T-helper 2 cell treated with Interferon-gamma antibody and Interleukin-4, amounts not matched to agents 5 μg/mL and 100 μg/mL, for 36 hours (primary cell): ENCODE measurements around the gene KRTAP19-2.
"Not testable (repeated sequence)": the region's sequence is repeated elsewhere in the genome, so short reads cannot be mapped to it uniquely, and the experiment has no call there.

Experiments used
- DNase-seq: peaks from one replicate; pipeline ENCODE4 v3.0.0; 2021; ENCODE audit warnings: low spot score
- H3K27ac Mint-ChIP-seq: one replicate; pipeline ENCODE4 v1.8.0; 2021; ENCODE audit warnings: mild to moderate bottlenecking, mixed read lengths
- H3K27me3 Mint-ChIP-seq: one replicate; pipeline ENCODE4 v1.8.0; 2021; ENCODE audit warnings: low read depth, mixed read lengths
- H3K36me3 Mint-ChIP-seq: one replicate; pipeline ENCODE4 v1.8.0; 2021; ENCODE audit warnings: low read depth, mixed read lengths
- H3K4me1 Mint-ChIP-seq: one replicate; pipeline ENCODE4 v1.8.0; 2021; ENCODE audit warnings: low read depth, mixed read lengths
- H3K4me3 Mint-ChIP-seq: one replicate; pipeline ENCODE4 v1.8.0; 2022; ENCODE audit warnings: mild to moderate bottlenecking, moderate library complexity, mixed read lengths
- H3K9me3 Mint-ChIP-seq: one replicate; pipeline ENCODE4 v1.8.0; 2021; ENCODE audit warnings: mixed read lengths

The KRTAP19-2 gene, protein sequence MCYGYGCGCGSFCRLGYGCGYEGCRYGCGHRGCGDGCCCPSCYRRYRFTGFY

DNA sequence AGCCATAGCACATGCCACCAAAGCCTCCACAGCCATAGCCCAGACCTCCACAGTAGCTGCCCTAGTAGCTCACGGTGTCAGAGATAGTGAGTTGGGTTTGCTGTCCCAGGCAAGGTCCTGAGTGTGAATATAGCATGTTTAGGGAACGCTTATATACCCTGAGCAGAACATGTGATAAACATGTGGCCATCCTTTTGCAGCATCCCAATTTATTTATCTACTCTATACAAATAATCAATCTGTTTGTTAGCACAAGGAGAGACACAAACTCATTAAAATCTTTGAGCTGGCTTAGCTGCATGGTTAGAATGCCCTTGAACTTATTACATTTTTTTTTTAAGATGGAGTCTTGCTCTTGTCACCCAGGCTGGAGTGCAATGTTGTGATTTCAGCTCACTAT lies at the start of gene KRTAP19-2:
Gene KRTAP19-2, minus strand, starts transcription at position 101 of the 400 bp plus-strand sequence. Its CDS starts 88 bp downstream, at position 13.
- H3K27me3 Mint-ChIP-seq: no peaks in the 10 kb centered on the region
- no peak for DNase-seq
- H3K4me3 Mint-ChIP-seq: no peak within 1 kb of the TSS
- no peaks in the 10 kb centered on the region for H3K4me1 Mint-ChIP-seq
- no peaks in the 10 kb centered on the region for H3K36me3 Mint-ChIP-seq
- H3K27ac Mint-ChIP-seq: no peak within 1 kb of the TSS
- peaks cover 22% of the 10 kb centered on the region for H3K9me3 Mint-ChIP-seq

DNA sequence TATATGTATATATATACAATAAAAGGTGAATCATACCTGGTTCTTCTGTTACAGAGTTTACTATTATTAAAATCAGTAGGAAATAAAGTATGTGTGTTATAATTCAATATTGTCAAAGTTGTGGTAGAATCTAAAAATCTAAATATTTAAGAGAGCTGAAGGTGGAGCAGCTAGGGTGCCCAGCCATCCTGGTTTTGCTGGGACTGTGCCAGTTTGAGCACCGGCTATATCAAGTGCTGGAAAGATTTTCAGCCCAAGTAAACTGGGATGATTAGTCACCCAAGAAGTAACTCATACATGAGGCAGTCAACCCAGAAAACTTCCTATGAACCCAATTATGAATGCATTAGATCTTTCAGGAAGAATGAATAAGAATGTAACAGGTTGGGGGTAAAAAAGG lies 31.6 kb upstream of the KRTAP19-2 start:
- Mint-ChIP-seq H3K27ac (no peak overlapping the region), H3K36me3 (no peaks in the 10 kb centered on the region), H3K4me1 (no peaks in the 10 kb centered on the region), H3K27me3 (peaks cover 4% of the 10 kb centered on the region), H3K9me3 (peaks cover 6% of the 10 kb centered on the region), H3K4me3 (no peak overlapping the region)
- no peak for DNase-seq

DNA sequence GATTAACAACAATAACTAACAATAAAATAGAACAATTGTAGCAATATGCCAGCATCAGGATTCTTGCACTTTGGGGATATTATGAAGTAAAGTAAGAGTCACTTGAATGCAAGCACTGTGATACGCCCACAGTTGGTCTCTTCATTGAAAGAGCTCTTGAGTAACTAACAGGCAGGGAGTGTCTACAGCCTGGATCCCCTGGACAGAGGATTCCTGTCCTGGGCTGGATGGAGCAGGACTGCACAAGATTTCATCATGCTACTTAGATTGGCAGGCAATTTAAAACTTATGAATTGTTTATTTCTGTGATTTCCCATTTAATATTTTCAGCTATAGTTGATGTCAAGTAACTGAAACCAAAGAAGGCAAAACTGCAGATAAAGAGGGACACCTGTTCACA lies 28.4 kb upstream of the KRTAP19-2 start:
- peaks cover 4% of the 10 kb centered on the region for H3K27me3 Mint-ChIP-seq
- no peak overlapping the region for H3K4me3 Mint-ChIP-seq
- H3K9me3 Mint-ChIP-seq: no peaks in the 10 kb centered on the region
- DNase-seq: no peak
- H3K27ac Mint-ChIP-seq: no peak overlapping the region
- no peaks in the 10 kb centered on the region for H3K36me3 Mint-ChIP-seq
- no peaks in the 10 kb centered on the region for H3K4me1 Mint-ChIP-seq

DNA sequence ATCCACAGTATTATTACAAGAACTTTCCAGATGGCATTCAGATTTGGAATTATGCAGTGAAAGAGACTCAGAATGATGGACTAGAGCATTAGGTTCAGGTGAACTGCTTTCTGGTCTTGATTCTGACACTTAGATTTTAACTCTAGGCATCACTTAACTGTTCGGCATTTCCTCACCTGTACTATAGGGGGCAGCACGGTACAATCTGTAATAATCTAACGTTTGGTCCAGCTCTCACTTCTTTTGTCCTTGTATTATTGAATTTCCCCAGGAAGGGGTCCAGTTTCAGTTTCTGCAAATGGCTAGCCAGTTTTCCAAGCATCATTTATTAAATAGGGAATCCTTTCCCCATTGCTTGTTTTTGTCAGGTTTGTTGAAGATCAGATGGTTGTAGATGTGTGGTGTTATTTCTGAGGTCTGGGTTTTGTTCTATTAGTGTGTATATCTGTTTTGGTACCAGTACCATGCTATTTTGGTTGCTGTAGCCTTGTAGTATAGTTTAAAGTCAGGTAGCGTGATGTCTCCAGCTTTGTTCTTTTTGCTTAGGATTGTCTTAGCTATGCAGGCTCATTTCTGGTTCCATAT lies 18.5 kb upstream of the KRTAP19-2 start:
- not testable (repeated sequence) for H3K4me1 Mint-ChIP-seq, H3K27ac Mint-ChIP-seq, H3K4me3 Mint-ChIP-seq, H3K36me3 Mint-ChIP-seq, DNase-seq, H3K9me3 Mint-ChIP-seq
- peaks cover 13% of the 10 kb centered on the region for H3K27me3 Mint-ChIP-seq

DNA sequence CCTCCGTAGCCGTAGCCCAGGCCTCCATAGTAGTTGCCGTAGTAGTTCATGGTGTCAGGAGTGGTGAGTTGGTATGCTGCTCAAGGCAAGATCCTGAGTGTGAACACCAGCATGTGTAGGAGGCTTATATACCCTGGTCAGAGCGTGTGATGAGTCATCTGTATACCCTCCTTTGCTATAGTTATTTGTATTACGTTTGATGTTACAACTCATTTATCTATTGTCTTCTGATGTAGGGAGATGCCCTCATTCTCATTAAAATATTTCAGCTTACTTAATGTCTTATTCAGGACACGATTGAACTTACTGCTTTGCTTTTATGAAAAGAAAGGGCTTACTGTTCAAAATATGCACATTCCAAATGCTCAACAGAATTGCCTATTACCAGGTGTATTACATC lies 14.8 kb upstream of the KRTAP19-2 start, which contains the start of gene KRTAP19-5:
Gene KRTAP19-5, minus strand, starts transcription at position 101 of the 400 bp plus-strand sequence. Its CDS starts 51 bp downstream, at position 50.
- no peaks in the 10 kb centered on the region for H3K36me3 Mint-ChIP-seq
- peaks cover 7% of the 10 kb centered on the region for H3K27me3 Mint-ChIP-seq
- no peak within 1 kb of the TSS for H3K4me3 Mint-ChIP-seq

DNA sequence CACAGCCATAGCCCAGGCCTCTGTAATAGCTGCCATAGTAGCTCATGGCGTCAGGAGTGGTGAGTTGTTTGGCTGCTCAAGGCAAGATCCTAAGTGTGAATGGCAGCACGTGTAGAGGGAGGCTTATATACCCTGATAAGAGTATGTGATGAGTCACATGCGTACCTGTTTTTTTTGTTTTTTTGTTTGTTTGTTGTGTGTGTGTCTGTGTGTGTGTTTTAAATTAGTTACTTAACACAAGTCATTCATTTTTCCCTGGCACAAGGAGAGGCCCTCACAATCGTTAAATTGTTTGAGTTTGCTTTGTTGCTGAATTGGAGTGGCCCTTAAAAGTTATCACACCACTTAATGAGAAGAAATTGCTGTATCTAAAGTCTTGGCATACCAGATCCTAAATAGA lies 9.8 kb upstream of the KRTAP19-2 start, which contains the start of gene KRTAP19-4:
Gene KRTAP19-4, minus strand, starts transcription at position 101 of the 400 bp plus-strand sequence. Its CDS starts 55 bp downstream, at position 46.
- H3K27ac Mint-ChIP-seq: no peak within 1 kb of the TSS
- no peak within 1 kb of the TSS for H3K4me3 Mint-ChIP-seq

More for the DNA sequence above, 14.8 kb upstream of the KRTAP19-2 start, which contains the start of gene KRTAP19-5:
- Mint-ChIP-seq H3K9me3 (no peaks in the 10 kb centered on the region), H3K27ac (no peak within 1 kb of the TSS), H3K4me1 (peaks cover 3% of the 10 kb centered on the region)
- no peak for DNase-seq

DNA sequence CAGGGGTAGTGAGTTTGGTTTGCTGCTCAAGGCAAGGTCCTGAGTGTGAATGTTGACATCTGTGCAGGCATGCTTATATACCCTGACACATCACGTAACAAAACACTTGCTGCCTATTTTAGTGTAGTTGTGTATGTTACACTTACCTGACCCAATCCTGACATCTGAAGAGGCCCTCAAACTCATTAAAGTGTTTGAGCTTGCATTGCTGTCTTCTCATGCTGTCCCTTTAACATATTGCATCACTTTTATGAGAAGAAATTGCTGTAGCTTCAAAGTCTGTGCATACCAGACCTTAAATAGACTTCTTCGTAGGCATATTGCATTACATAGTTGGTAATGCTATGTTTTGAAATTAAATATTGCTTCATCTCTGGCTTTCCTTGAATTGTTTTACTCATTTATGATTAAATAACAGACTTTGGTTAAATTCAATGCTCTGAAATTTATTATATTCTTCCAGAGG lies 4.8 kb upstream of the KRTAP19-2 start, which contains the start of gene KRTAP19-3:
Gene KRTAP19-3, minus strand, starts transcription at position 51 of the 466 bp plus-strand sequence. CDS start 56 bp downstream, outside the sequence.
- Mint-ChIP-seq H3K27ac (no peak within 1 kb of the TSS), H3K4me3 (no peak within 1 kb of the TSS), H3K36me3 (no peaks in the 10 kb centered on the region), H3K4me1 (no peaks in the 10 kb centered on the region), H3K9me3 (peaks cover 6% of the 10 kb centered on the region), H3K27me3 (no peaks in the 10 kb centered on the region)
- no peak for DNase-seq

More for the DNA sequence above, 9.8 kb upstream of the KRTAP19-2 start, which contains the start of gene KRTAP19-4:
- no peak for DNase-seq
- H3K4me1 Mint-ChIP-seq: no peaks in the 10 kb centered on the region
- no peaks in the 10 kb centered on the region for H3K27me3 Mint-ChIP-seq
- H3K9me3 Mint-ChIP-seq: no peaks in the 10 kb centered on the region
- no peaks in the 10 kb centered on the region for H3K36me3 Mint-ChIP-seq

DNA sequence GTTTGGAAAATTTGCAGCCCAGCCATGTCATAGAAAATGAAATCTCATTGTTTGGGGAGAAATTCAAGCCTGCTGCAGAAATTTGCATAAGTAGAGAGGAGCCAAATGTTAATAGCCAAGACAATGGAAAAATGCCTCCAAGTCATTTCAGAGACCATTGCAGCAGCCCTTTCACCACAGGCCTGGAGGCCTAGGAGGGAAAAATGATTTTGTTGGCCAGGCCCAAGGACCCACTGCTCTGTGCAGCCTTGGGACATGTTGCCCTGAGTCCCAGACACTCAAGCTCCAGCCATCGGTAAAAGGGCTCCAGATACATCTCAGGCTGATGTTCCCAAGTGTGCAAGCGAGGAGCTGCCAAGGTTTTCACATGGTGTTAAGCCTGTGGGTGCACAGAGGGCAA lies 1.1 kb downstream of the KRTAP19-2 start:
- H3K27ac Mint-ChIP-seq: no peak overlapping the region
- peaks cover 22% of the 10 kb centered on the region for H3K9me3 Mint-ChIP-seq
- no peaks in the 10 kb centered on the region for H3K27me3 Mint-ChIP-seq
- H3K36me3 Mint-ChIP-seq: no peaks in the 10 kb centered on the region
- no peak for DNase-seq
- H3K4me3 Mint-ChIP-seq: no peak overlapping the region
- H3K4me1 Mint-ChIP-seq: no peaks in the 10 kb centered on the region

DNA sequence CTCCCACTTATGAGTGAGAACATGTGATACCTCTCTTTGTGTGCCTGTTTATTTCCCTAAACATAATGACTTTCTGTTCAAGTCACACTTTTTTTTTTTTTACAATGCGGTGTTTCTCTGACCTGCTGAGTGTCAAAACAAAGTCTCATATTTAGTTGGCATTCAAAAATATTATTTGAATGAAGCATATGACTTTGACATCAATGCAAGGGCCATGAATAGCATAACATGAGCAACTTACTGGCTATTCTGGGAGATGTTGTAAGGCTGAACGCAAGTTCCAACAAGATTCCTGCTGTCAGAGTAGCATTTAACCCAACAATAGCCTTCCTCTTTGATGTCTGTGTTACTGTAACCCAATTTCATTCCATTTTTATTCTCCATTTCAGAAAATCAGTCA lies 5.1 kb downstream of the KRTAP19-2 start:
- no peak for DNase-seq
- H3K27ac Mint-ChIP-seq: no peak overlapping the region
- H3K27me3 Mint-ChIP-seq: no peaks in the 10 kb centered on the region
- H3K9me3 Mint-ChIP-seq: peaks cover 17% of the 10 kb centered on the region
- H3K4me3 Mint-ChIP-seq: no peak overlapping the region
- H3K36me3 Mint-ChIP-seq: no peaks in the 10 kb centered on the region
- no peaks in the 10 kb centered on the region for H3K4me1 Mint-ChIP-seq

DNA sequence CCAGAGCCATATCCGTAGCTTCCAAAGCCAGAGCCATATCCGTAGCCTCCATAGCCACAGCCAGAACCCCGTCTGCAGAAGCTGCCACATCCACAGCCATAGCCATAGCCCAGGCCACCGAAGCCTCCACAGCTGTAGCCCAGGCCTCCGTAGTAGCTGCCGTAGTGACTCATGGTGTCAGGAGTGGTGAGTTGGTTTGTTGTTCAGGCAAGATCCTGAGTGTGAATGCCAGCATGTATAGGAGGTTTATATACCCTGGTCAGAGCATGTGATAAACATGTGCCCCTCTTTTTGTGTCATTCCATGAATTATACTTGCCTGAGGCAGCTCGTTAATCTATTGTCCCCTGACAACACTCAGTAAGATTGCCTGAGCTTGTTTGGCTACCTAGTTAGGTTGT lies 7.1 kb downstream of the KRTAP19-2 start, which contains the start of gene KRTAP19-1:
Gene KRTAP19-1, minus strand, starts transcription at position 223 of the 400 bp plus-strand sequence. Its CDS starts 50 bp downstream, at position 173.
- H3K4me3 Mint-ChIP-seq: no peak within 1 kb of the TSS
- H3K36me3 Mint-ChIP-seq: no peaks in the 10 kb centered on the region
- no peaks in the 10 kb centered on the region for H3K4me1 Mint-ChIP-seq
- no peaks in the 10 kb centered on the region for H3K27me3 Mint-ChIP-seq
- no peak within 1 kb of the TSS for H3K27ac Mint-ChIP-seq
- H3K9me3 Mint-ChIP-seq: peaks cover 3% of the 10 kb centered on the region
- DNase-seq: no peak

DNA sequence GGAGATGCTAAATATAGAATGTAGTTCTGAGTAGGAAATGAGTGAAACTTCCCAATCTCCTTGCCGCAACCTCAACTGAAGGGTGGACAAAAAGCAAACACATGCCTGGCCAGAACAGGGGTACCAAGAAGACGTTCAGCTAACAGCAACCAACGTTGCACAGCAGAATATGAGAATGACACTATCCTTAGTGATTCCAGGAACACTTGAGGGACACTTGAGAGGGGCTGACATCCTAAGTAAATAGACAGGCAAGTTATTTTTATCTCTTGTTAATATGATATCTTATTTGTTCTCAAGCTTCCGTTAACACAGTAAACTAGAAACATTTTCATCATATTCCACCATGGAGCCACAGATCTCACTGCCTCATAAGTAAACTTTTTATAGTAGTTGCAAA lies 8.0 kb downstream of the KRTAP19-2 start:
- H3K9me3 Mint-ChIP-seq: no peaks in the 10 kb centered on the region
- no peak for DNase-seq
- H3K36me3 Mint-ChIP-seq: no peaks in the 10 kb centered on the region
- no peak overlapping the region for H3K27ac Mint-ChIP-seq
- H3K4me1 Mint-ChIP-seq: no peaks in the 10 kb centered on the region
- no peaks in the 10 kb centered on the region for H3K27me3 Mint-ChIP-seq
- H3K4me3 Mint-ChIP-seq: no peak overlapping the region

DNA sequence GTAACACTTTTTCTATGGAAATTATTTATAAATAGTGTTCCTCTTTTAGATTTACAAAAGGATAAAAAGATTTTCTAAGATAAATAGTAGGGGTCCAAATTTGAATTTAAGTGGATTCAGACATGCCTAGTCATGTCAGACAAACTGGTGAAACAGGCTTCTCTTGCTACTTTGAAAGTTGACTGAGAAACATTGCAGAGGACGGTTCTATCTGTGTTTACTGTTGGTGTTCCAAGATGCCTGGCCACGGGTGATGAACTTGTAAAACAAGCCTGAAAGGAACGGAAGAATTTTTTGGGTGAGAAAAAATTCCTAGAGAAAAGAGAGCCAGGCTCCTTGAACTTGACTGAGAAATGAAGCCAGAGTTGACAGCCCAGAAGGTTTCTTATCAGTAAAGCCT lies 9.2 kb downstream of the KRTAP19-2 start:
- no peak for DNase-seq
- H3K27me3 Mint-ChIP-seq: no peaks in the 10 kb centered on the region
- H3K4me1 Mint-ChIP-seq: no peaks in the 10 kb centered on the region
- no peak overlapping the region for H3K27ac Mint-ChIP-seq
- no peak overlapping the region for H3K4me3 Mint-ChIP-seq
- H3K9me3 Mint-ChIP-seq: no peaks in the 10 kb centered on the region
- no peaks in the 10 kb centered on the region for H3K36me3 Mint-ChIP-seq

DNA sequence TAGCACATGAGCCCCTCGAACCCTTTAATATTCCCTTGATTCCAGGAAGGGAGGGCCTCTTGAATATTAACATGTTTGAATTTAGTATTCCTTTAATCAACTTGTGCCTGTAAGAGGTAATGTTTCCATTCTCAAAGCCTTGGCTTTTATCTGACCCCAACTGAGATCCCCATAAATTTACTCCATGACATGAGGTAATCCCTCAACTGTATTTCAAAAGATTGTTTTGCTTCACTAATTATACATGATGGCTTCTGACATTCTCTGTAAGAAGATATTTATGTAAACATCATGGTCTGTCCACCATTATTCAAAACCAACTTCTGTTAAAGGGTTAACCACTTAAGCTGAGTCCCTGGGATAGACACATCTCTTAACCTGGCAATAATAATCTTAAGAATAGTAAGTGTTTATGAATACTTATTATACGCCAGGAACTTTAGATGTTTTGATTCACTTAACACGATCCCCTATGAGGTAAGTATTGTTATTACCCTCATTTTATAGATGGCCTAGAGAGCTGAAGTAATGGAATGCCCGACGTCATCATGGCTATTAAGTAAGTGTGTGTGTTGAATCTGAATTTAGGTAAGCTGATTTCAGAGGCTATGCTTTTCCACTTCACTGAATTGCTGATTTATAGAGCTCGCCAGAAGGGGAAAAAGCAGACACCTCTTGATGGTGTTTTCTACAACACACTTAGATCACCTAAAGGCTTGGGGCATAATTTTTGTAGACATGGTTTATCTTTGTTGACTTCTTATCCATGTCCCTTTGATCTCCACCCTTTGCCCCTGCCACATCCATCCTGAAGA lies 18.1 kb downstream of the KRTAP19-2 start:
- Mint-ChIP-seq H3K36me3 (no peaks in the 10 kb centered on the region), H3K9me3 (no peaks in the 10 kb centered on the region), H3K27me3 (peaks cover 3% of the 10 kb centered on the region), H3K4me1 (no peaks in the 10 kb centered on the region), H3K27ac (no peak overlapping the region), H3K4me3 (no peak overlapping the region)
- DNase-seq: no peak

DNA sequence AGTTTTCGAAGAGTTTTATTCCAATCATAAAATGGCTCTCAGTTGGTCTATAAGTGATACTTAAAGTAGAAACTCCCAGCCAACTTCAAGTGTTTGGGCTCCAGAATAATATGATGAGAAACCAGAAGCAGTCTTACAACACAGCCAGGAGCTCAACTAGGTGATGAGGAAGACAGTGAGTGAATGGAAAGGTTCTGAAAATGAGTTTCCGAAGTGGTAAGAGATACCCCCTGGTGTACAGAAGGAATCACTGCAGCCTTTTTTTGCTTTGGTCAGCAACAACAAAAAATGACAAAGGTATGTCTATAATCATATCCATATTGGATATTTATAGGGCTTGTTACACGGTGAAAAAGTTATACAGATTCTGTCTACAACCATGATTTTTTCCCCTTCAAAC lies 23.5 kb downstream of the KRTAP19-2 start:
- no peaks in the 10 kb centered on the region for H3K36me3 Mint-ChIP-seq
- H3K27ac Mint-ChIP-seq: no peak overlapping the region
- H3K4me1 Mint-ChIP-seq: no peaks in the 10 kb centered on the region
- H3K4me3 Mint-ChIP-seq: no peak overlapping the region
- peaks cover 3% of the 10 kb centered on the region for H3K27me3 Mint-ChIP-seq
- DNase-seq: no peak
- H3K9me3 Mint-ChIP-seq: no peaks in the 10 kb centered on the region
